HG03575 (cell line): ENCODE data around the gene ELMO1.

ENCODE experiments used
- ATAC-seq: cut with Tn5 transposase; IDR thresholded peaks from one replicate; pipeline ENCODE4 v1.9.1; 2021; ENCODE audit not compliant: unreplicated experiment, insufficient number of reproducible peaks, low FRiP score; ENCODE audit errors: extremely low read depth

The ELMO1 gene

DNA sequence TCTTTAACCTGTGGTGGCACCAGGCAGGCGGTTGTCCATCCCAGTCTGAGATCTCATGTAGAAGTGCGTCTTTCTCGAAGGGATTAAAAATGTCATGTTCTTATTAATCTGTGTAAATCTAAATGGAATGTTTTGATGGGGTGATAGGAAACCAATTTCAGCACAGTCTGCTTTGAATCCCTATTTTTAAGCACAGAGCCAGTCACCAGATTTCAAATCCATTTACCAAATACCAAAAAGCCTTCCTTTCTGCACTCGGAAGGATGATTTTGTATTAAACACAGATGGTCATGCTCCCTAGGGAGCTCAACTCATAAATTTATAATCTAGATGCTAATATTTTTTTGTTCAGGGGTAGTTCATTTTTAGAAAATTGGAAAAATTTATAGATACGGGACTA is 563.8 kb downstream of the ELMO1 start:
- no peak for ATAC-seq

DNA sequence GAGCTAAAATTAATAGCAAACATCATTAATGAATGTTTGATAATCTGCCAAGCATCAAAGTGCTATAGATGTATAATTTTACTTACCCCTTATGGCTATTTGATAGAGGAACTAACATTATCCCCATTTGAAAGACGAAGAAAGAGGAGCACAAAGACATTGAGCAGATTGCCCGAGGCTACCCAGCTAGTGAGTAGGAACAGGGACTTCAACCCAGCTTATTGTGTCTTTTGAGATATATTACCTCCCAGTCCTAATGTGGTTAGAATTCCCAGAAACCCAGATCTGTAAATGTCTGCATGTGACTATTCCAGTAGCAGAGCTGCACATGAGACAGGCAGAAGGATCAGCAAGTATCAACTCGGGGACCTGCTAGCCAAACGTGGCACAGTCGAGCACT is 564.3 kb downstream of the ELMO1 start:
- no peak for ATAC-seq

DNA sequence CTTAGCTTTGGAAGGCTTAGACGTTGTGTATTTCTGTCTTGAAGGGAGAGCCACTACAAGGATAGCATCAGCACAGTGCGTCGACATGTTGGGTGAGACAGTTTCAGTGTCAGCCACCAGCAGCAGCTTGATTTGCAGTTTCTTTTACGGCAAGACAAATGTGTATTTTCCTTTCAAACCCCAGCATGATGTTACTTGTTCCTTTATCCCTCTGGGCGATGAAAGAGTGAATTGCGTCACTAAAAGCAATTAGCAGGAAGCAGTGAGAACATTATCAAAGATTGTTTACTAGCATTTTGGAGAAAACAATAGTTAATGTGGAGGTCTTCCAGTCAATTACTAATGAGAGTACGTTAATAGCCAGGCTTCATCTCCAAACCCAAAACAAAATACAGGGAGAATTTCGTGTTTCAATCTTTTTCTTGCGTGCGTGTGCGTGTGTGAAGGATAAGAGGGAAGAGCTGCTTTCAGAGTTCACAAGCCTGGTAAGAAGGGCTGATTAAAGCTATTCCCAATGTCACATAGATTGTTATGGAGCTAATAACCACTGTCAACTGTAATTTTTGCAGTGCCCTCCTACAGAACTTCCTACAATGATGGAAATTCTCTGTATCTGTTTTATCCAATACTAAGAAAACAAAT is 567.3 kb downstream of the ELMO1 start:
- no peak for ATAC-seq

DNA sequence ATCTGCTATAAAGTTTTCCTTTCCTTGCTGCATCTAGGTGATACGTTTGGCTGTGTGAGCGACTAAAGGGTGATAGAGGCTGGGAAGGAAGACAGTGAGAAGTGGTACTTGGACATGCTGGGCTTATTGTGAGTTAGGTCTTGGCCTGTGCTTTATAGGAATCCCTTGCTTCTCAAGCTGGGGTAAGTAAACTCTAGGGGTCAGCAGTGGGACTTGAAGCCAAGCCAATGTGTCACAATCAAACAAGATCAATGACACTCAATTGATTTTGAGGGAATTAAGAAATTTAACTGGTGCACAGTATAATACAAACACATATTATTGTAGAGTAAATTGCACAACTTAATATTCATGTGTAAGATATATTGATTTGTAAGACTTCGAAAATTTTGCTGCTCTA is 568.6 kb downstream of the ELMO1 start:
- ATAC-seq, result no peak

DNA sequence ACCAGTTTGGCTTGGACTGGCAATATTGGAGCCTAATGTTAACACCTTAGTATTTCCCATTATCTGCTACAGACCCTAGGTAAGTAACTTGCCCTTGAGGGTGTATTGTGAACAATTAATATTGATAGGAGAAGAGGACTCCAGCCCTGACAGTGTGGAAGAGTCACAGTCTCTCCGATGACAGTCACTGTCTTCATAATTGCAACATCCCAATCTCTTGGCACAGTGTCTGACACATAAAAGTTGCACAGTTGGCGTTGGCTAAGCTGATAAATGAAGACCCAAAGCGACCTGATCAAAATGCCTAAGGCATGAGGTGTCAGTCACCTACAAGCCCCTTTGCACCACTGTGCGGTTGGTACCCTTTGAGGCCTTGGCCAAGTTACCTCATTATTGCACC is 569.6 kb downstream of the ELMO1 start:
- no peak for ATAC-seq

DNA sequence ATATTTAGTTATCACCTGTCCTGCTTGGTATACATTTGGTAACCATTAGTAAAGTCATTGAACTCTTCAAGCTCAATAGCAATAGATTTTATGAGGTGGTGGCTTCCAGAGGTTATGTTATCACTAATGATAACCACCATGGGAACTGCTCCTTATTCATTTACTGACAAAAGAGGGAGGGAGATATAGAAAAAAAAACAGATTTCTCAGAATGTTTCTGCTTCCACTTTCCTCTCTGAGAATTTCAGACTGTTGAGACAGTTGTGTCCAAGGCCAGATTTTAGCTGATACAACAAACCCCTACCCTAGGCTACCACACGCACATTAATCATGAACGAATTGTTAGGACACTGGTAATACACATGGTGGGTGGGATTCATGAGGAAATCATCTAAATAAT is 570.4 kb downstream of the ELMO1 start:
- no peak for ATAC-seq

DNA sequence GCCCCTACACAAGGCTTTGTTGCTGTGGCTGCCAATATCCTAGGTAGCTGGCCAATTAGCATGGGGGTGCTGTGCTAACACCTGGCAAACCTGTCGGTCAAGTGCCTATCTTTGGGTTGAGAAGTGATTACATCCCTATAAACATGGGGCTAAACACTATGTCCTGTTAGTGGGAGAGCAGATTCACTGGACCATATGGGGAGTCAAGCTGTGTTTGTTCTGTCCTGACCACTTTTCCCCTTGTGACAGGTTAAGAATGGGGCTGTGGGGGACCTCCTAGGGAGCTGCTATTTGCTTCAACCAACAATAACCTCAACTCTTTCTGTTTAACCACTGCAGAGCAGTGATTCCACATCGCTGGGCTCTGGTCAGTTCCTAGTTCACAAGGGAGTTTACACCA is 572.9 kb downstream of the ELMO1 start:
- ATAC-seq, result no peak

DNA sequence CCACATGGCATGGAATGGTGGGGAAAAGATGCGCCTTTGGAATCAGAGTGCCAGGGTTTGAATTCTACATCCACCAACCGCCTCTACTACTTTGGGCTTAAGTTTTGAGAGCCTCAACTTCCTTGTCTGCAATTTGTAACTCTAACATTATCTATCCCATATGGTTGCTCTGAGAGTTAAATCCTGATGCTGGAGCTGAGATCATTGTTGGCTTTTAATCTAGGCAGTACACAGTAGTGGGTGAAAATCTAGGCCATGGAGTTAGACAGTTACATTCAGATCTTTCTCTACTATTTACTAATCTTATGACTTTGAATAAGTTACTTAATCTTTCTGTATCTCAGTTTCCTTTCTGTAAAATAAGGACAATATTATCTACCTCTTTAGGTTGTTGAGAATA is 574.6 kb downstream of the ELMO1 start:
- no peak for ATAC-seq

DNA sequence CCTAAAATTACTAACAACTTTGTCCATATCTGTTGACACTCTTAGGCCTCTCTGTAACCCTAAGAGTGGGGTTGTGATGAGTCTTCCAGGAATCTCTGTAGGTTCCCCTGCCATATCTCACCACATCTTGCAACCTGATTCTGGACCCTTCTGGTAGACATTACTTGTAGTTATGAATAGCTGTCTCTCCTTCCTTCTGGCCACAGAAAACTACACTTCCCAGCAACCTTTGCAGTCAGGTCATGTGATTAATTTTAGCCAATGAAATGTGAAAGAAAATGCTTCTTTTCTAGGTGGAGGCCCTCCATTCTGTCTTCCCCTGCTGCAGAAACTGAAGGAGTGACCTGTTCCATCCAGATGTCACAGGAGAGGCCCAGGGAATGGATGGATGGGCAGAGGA is 576.8 kb downstream of the ELMO1 start:
- no peak for ATAC-seq

DNA sequence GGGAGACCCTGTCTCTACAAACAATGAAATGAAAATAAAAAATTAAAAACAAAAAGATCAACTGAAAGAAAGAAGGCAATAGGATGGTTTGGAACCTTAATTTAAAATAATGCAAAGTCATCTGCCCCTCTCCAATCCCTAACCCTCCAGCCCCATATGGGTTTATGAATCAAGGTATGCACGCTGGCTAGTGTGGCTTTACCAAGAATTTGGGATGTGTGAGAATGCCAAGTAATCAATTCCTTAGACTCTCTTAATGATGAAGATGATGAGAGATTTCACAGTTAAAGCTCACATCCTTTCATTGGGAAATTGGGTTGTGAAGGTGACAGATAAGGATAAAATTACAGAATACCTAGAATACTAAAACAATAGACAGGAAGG is 577.3 kb downstream of the ELMO1 start:
- ATAC-seq, result no peak

DNA sequence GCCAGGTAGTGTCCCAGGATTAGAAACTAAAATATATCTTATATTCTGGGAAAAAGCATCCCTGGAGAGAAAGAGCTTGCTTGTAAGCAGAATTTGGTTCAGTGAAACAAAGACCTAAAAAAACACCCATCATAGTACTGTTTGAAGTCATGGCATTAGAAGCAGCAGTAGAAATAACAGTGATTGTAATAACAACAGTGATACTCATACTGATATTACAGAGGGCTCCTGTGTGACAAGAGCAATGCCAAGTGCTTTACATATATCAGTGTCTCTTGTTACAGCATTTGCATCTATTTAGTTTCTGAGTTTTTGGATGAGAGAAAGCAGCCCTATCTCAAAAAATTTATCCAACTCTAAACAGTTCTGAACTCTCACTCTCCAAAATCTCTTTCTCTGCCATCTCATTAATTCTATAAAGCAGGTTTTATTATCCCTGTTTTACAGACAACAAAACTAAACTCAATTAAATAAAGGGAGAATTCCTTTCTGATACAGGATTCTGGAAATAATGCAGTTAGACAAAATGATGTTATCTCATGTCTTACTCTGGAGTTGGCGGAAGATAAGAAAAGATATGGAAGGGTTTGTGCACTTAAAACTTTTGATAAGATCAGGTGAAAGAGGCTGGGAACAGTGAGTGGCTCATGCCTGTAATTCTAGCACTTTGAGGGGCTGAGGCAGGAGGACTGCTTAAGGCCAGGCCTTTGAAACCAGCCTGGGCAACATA is 577.9 kb downstream of the ELMO1 start:
- ATAC-seq, result no peak

DNA sequence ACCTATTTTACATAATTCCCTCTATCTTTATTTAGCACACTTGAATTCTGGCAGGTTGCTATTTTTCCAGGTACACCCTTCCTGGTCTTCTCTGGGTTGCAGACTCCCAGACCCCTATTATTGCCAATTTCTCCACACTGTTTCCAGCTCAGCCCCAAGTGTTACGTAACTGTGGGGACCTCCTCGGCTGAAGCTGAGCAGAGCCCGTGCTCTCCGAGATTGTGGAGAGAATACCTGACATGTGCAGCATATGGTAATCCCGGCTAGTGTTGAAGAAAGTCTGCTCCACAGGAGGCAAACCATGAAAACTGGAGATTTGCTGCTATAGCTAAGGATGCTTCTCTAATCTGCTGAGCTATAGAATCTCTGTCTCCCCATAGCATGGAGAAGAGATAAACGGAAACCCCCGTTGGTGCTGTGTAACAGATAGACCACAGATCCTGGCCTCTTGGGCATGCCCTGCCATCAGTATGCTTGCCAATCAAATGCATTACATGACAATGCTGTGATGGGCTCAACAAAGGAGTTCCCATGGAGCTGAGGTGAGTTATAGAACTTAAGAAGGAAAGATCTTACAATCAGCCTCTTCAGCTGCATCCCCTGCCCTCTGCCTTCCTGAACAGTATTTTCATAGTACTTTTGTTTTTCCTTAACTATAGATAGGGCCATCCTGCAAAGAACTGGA is 579.8 kb downstream of the ELMO1 start:
- ATAC-seq, result no peak

DNA sequence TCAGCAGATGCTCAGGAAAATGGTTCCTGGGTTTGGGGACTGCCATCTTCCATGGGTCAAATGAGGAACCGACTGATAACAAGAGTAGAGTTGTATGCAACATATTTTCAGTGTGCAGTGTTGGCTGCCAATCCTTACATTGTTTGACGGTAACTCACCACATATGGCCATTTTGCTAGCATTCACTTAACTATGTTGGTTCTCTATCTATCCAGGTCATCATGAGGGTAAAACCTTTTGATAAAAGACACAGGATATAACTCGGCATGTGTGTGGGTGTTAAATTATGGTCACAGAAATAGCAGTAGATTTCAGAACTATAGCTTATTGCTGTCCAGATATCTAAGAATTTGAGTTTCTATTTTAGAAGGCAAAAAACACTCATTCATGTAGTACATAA is 583.6 kb downstream of the ELMO1 start:
- ATAC-seq, result no peak

DNA sequence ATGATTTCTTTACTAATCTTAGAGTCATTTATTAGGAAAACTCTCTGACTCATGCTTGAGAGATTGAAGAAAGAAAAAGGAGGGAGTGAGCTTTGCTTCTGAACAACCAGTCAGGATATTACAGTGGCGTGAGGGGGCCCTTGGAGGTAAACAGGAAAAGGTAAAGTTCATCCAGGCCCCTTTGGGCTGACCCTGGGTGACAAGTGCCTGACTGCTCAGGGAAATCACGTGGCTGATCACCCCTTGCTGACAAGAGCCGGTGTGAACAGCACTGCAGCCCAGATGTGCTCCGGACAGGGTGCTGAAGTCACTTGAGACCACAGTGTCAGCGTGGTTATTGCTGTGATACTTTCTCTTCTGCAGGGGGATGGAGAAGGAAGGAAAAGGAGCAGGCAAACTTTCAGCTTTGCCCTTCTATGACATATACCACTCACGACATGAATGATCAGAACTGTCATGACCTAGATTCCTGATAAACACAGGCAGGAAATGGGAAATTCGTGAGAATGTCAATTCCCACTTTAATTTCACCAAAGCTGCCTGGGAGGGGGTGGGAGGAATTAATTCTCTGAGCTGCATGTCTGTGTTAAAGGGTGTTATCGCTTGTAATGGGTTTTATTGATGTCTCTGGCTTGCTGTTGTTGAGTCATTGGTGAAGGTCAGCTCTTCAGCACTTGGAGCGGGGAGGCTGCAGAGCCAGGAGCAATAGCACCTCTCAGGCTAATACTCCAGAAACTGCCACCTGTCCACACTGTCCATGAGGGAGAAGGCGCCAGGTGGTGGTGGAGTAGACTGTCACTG is 584.6 kb downstream of the ELMO1 start:
- ATAC-seq, result no peak

DNA sequence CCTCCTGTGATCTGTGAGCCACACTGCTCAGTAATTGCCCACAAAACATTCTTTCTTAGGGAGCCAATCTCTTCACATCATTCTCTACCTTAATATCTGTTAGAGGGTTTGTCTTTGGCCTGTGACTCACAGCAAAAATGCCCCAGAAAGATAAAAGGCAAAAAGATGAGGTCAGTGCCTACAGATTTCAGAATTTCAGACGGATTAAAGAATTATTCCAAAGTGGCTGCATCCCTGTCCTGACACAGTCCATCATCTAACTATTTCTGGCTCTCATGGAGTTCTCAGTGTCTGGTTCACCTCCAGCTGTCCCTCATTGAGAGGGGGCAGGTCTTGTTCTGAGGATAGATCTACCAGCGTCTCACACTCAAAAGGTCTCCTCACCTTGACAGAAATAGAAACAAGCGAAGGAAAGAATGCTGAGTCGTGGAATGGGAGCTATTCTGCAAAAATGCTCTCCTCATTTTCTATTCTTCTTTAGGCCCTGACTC is 585.8 kb downstream of the ELMO1 start:
- no peak for ATAC-seq

DNA sequence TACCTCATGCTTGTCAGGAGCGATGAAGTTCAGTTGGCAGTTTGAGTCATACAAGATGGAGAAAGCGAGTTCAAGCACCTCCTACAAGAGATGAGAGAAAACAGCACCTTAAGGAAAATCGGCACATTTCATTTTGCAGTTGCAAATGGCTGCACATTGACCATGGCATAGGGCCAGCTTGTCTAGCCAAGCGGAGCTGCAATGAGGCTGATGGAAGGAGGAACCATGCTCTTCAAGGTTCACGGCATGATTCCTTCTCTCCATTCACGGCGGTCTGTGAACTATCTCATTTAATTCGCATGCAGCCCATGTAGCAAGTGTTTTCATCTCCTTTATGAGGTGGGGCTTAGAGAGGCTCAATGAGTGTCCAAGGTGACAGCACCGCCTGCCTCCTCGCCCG is 587.0 kb downstream of the ELMO1 start:
- no peak for ATAC-seq

DNA sequence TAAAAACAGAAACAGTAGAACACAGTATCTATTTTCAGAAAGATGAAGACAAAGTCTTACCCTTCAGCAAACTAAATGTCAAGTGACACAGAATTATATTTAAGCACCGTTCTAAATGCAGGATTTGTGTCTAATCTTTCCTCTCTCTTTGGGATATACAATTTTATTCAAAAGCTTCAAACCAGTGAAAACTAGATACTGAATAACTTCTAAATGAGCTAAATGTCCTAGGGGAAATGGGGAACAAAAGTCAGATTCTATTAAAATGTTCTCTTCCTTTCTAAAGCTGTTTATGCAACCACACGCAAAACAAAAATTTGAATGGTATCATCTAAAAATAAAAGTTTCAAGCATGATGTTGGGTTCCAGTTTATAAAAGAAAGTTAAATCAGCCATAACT is 588.0 kb downstream of the ELMO1 start:
- ATAC-seq, result no peak

DNA sequence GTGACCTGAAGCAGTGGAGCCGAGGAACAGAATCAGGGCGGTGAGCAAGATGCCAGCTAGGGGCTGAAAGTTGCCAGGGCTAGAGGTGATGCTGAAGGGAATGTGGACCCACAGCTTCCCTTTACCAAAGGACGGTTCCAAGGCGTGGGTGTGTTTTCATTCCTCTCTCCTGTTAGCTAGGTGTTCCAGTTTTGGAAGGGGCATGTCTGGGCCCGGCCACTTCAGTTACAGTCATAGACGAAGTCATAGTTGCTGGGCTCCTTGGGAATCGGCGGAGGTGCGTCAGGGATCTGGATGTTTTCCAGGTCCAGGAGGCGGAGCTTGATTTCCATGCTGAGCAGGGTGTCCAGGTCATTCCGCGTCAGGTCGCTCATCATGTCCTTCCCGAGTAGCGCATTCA is 593.3 kb downstream of the ELMO1 start:
- no peak for ATAC-seq

DNA sequence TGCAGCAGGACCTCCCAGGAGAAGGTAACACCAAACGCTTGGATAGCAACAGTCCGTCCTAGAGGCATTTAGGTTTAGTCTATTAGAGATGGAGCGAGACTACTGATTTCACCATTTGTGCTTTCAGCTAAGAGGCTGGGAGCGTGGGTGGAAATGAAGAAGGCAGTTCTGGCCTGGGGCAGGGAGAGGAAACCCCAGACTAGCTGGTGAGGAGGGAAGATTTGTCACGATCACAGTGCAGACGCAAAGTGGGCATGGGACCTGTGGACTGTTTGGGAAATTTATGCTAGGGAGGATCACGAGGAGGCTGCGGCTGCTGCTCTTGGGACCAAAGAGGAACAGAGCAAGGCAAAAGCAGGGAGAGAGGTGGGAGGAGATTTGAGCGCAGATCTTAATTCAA is 594.0 kb downstream of the ELMO1 start:
- ATAC-seq, result no peak

DNA sequence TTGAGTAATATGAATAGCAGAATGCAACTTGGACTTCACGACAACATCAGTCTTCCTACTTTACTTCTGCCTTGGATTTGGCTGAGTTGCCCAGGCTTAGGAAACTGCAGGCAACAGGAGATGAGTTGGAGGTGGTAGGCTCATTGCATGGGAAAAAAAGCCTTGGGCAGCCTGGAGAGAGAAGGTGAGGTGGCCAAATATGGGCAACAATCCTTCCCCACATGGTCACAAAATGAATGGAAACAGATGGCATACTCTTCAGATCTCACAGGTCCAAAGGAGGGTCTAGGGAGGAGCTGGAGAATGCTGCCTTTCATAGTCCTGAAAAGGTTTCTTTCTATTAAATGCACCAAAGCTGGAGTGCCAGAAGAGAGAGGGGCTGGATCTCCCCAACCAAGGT is 595.7 kb downstream of the ELMO1 start:
- no peak for ATAC-seq
